Stimulated activated CD4-positive, alpha-beta T cell treated with anti-CD3 and anti-CD28 coated beads, Interleukin-2, amount 100 ng/mL, for 48 hours (primary cell): ENCODE data around the gene STAT5B.
"Not testable (repeated sequence)": the region's sequence is repeated elsewhere in the genome, so short reads cannot be mapped to it uniquely, and the experiment has no call there.

ENCODE experiments used
- DNase-seq, 2 donors: peaks; one replicate each; pipeline ENCODE4 v3.0.0-alpha.2; 2020

The STAT5B gene

GRCh38 chr17:42305543-42306384 lies 29.6 kb upstream of the STAT5B start:
- DNase-seq, result no peak

- not testable (repeated sequence) for DNase-seq
Observed at GRCh38 chr17:42305031-42305330, 28.8 kb upstream of the STAT5B start.

DNA sequence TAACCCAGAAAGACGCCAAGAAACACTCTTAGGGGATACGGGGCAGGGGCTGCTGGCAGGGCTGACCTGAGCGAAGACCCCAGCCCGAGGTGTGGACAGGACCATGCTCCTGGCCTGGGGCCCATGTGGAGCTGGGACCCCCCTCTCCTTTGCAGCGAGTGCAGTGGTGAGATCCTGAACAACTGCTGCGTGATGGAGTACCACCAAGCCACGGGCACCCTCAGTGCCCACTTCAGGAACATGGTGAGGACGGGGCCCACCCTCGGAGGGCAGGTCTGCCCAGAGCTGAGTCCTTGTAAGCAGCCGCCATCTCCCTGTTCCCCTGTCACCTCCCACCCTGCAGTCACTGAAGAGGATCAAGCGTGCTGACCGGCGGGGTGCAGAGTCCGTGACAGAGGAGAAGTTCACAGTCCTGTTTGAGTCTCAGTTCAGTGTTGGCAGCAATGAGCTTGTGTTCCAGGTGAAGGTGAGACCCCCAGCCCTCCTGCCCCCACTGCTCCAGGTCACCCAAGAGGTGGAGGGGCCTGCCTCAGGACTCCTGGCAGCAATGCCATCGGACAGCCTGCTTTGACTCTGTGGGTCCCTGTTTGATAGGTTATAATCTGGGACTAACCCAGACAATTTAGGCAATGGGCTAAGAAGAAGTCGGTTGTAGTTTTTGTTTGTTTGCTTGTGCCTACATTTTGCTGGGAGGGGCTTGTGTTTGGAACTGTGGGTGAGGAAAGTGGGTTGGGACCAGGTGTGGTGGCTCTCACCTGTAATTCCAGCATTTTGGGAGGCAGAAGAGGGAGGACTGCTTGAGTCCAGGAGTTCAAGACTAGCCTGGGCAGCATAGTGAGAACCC lies 28.2 kb upstream of the STAT5B start:
- DNase-seq, result no peak

GRCh38 chr17:42303694-42304093 lies 27.5 kb upstream of the STAT5B start:
- no peak for DNase-seq

- DNase-seq, result no peak
Observed at GRCh38 chr17:42301022-42301421, 24.8 kb upstream of the STAT5B start.

DNA sequence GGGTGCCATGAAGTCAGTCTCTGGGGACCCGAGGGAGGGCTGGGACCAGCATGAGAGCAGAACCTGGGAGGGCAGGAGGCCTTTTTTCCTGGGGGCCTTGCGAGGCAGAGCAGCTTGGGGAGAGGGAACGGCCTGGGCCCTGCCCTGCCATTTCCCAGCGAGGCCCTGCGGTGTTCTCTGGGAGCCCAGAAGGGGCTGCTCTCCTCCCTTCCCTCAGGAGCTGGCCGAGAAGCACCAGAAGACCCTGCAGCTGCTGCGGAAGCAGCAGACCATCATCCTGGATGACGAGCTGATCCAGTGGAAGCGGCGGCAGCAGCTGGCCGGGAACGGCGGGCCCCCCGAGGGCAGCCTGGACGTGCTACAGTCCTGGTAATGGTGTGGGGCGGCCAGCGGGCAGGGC lies 23.7 kb upstream of the STAT5B start:
- not testable (repeated sequence) for DNase-seq

DNA sequence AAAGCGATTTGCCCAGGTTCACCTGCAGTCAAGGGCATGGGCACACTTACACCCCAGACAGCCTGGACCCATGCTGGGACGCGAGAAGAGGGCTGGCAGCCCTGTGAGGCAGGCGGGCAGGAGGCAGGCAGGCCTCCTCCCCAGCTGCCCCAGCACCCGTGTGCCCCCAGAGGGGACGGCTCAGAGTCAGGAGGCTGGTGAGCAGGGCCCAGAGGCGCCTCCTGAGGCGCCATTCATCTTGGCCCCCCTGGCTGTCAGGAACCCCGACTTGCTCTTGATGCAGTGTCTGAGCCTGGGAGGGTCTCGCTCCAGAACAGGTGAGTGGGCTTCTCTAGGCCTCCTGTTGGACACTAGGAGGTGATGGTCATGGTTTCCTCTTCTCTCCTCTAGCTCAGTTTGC lies 23.2 kb upstream of the STAT5B start:
- not testable (repeated sequence) for DNase-seq

DNA sequence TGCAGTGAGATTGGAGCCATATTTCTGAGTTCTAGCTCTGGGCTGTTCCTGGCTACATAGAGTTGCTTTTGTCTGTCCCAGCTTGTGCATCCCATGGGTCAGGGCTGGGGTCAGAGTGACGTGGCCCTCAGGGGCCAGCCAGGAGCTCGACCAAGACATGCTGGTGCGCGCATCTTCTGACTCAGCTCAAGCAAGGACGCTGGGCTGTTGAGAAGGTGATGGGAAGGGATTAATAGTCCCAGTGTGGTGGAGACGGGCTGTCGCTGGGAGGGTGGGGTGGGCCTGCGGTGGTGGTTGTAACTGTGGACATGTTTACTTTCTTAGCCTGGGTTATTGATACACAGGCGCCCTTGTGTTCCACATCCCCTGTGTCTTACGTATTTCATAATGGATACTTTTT lies 21.6 kb upstream of the STAT5B start:
- DNase-seq, result not testable (repeated sequence)

DNA sequence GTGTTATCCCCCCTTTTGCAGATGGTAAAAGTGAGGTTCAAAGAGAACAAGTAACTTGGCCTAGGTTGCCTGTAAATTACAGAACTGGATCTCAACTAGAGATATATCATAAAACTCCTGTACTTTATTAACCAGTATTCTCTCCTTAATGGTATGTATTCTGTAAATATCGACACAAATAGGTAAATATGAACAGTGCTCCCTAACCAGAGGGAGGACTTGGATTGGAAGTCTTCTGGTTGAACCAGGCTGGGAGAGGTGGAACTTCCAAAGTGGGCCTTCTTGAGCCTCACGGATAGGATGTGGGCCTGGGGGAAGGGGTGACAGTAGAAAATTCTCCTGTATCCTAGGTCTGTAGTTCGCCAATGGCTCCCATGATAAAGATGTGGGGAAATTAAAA lies 19.8 kb upstream of the STAT5B start:
- no peak for DNase-seq

DNA sequence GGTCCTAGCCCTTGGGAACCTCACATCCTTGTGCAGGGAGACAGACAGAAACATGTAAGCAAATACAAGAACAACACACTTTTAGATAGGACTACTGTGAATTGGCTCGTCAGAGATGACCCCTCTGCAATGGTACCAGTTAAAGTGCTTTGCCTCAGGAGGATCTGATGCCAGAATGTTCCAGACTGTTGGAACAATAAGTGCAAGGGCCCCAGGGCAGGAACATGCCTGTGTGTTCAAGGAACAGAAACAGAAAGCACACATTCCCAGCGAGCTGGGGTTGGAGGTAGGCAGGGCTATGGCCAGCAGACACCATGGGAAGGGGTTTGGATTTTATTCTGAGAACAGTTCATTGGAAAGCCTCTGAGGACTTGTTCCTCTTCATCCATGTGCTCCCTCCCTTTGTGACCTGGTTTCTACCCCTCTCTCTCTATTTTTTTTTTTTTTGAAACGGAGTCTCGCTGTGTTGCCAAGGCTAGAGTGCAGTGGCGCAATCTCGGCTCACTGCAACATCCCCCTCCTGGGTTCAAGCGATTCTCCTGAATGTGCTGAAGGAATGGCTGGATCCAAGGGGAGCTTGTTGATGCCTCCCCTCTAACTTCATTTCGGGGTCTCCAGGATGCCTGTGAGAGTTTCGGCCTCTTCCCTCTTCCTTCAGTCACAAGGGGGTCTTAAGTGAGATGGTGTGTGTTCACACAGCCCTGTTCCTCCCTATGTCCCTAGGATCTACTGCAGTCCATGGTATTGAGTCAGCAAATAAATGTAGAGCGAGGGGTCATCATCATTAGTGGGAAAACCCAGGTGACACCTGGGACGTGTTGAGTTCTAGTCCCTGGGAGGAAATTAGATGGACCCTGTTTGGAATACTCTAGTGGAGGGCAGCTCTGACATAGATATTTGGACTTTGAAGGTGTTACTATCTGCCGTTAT lies 18.5 kb upstream of the STAT5B start:
- DNase-seq, result no peak

DNA sequence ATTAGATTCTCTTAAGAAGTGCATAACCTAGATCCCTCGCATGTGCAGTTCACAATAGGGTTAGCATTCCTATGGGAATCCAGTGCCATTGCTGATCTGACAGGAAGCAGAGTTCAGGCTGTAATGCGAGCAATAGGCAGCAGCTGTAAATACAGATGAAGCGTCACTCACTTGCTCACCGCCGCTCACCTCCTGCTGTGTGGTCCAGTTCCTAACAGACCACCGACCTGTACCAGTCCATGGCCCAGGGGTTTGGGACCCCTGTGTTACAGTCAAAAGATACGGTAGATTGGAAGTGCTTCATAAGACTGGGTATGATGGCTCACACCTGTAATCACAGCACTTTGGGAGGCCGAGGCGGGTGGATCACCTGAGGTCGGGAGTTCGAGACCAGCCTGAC lies 14.9 kb upstream of the STAT5B start:
- DNase-seq, result no peak

GRCh38 chr17:42290577-42290976 lies 14.4 kb upstream of the STAT5B start:
- DNase-seq, result no peak

DNA sequence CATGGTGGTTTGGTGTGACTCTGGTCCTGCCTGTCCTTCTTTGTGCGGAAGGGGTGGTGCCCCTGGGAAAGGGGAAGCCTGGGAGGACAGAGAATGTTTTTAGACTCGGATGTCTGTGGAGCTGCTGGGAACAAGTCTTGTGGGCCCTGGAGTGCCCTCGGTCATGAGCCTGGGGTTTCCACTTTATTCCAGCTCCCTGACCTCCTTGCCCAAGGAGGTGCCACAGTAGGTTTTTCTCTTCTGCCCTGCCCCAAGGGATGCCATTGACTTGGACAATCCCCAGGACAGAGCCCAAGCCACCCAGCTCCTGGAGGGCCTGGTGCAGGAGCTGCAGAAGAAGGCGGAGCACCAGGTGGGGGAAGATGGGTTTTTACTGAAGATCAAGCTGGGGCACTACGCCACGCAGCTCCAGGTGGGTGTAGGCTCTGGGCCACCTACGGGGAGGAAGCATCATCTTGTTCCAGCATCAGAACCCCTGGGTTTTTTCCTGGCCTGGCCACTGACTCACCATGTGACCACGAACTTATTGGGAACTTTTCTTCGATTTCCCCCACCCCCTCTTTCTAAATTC lies 13.5 kb upstream of the STAT5B start:
- DNase-seq, result peak; percentile 47 to 57

DNA sequence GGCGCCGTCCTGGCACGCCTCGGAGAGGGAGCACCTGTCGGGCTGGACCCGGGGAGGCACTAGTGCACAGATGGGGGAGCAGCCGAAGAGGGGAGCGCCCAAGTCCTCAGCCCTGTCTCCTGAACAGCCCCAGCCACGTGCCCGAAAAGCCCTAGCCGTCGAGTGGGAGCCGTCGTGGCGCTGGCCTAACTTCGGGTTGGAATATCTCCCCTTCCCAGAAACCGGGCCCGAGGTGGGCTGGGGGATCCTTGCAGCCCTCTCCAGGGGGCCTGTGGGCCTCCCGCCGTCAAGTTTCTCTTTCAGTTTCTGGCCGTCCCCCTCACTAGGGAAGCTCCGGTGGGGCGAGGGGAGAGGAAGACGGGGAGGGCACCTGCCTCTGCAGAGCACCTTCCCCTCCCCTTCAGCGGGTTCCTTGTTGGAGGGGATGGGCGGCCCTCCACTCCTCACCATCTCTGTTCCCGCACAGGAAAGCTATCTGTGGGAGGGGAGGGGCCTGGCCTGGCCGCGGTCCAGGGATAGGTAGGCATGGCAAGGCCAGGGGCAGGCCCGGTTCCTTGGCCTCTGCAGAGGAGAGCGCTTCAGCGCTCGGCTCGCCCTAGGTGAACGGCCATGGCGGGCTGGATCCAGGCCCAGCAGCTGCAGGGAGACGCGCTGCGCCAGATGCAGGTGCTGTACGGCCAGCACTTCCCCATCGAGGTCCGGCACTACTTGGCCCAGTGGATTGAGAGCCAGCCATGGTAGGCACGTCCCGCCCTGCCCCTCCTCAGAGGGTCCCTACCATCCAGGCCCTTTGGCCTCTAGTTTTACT lies 12.8 kb upstream of the STAT5B start:
- peak; percentile 38 to 45 for DNase-seq

GRCh38 chr17:42287977-42288802 lies 12.0 kb upstream of the STAT5B start, which contains the start of gene STAT5A:
Gene STAT5A, plus strand, starts transcription at chr17:42288498. Its CDS starts 914 bp downstream, at chr17:42289412.
- DNase-seq, result peak; percentile 62 to 65

GRCh38 chr17:42287305-42287976 lies 11.2 kb upstream of the STAT5B start:
- DNase-seq, result peak; percentile 33 to 49

DNA sequence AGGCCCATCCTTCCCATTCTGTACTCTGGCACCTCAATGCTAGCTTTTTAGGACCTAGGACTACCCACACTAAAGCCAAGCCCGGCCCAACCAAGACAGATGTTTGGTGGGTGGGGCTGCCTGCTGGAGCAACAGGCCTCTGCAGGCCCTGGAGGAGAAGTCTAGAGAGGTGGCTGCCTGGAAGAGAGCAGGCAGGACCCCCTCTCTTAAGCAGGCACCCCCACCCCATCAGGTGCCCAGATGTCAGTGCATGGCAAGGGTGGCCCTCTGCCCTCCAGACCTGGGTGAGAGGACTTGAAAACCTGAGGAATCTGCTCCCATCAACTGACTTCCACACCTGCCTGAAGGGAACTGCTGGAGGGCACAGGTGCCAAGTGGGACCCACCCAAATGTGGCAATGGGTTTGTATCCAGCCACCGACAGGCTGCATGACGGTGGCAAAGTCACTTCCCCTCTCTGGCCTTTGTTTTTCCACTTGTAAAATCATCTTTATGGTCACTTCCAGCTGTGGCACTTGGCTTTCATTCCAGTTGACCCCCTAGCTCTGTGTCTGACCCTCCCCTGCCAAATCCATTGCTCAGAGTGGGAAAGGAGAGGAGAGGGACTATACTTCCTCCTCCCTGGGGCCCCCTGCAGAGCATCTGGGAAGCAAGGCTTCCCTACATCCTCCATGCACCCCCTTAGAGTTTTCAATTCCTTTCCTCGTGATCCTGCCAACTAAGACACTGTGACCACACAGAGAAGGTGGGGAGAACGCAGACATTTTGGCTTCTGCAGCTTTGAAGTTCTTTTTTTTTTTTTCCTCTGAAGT lies 10.4 kb upstream of the STAT5B start:
- DNase-seq, result no peak

DNA sequence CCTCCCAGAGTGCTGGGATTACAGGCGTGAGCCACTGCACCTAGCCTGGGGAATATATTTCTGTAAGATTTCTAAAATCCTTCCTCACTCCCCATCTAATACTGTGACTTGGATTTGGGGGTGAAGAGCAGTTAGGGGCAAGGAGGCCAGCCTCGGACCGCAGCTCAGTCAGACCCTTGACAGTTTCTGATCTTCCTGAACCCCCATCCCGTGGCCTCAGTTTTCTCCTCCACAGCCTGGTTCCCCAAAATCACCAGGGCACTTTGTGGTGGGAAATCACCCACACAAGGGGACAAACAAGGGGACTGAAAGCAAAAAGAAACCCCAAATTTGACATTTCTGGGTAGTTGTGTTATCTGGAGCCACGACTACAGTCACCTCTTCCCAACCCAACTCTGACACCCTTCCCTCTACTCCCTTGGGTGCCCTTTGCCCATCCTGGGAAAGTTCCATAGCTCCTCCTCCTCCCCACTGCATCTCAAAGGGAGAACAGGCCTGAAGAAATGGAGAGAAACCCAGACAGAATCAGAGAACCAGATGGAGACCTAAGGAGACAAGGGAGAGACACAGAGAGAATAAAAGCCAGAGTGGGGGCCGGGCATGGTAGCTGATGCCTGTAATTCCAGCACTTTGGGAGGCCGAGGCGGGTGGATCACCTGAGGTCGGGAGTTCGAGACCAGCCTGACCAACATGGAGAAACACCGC lies 9.3 kb upstream of the STAT5B start:
- no peak for DNase-seq

- DNase-seq, result no peak
Observed at GRCh38 chr17:42284566-42284965, 8.4 kb upstream of the STAT5B start.
